Measurements from ENCODE around the gene UGT1A7.

DNA sequence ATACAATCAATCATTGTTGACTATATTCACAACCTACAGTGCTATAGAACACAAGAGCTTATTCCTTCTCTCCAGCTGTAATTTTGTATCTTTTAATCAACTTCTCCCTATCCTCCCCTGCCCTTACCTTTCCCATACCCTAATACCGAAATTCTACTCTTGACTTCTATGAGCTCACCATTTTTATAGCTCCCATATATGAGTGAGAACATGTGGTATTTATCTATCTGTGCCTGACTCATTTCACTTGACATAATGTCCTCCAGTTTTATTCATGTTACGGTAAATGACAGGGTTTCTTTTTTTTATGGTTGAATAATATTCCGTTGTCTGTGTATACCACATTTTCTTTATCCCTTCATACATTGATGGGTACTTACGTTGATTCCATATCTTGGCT is 99.1 kb downstream of the UGT1A7 start:
- TF ChIP-seq, protein P1, sequence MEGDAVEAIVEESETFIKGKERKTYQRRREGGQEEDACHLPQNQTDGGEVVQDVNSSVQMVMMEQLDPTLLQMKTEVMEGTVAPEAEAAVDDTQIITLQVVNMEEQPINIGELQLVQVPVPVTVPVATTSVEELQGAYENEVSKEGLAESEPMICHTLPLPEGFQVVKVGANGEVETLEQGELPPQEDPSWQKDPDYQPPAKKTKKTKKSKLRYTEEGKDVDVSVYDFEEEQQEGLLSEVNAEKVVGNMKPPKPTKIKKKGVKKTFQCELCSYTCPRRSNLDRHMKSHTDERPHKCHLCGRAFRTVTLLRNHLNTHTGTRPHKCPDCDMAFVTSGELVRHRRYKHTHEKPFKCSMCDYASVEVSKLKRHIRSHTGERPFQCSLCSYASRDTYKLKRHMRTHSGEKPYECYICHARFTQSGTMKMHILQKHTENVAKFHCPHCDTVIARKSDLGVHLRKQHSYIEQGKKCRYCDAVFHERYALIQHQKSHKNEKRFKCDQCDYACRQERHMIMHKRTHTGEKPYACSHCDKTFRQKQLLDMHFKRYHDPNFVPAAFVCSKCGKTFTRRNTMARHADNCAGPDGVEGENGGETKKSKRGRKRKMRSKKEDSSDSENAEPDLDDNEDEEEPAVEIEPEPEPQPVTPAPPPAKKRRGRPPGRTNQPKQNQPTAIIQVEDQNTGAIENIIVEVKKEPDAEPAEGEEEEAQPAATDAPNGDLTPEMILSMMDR (conservative IDR thresholded peaks at IDR 0.05; ENCODE audit: low read length): no peak
- TF ChIP-seq EZH2phosphoT487 (IDR thresholded peaks at IDR 0.05; ENCODE audit: borderline replicate concordance): no peak

All from Loucy (cell line).